K562 (cell line): ENCODE measurements around the gene ABHD17B.

ENCODE experiments used
- CBFB ChIP-seq: sonication (generic); formaldehyde crosslinking; IDR thresholded peaks from 2 replicates; pipeline ENCODE4 v1.4.0; 2020; ENCODE audit warnings: mild to moderate bottlenecking, missing genetic modification reagents
- CEBPG ChIP-seq, 3 experiments: fragments of 200-800 bp in 1 of 3; sonication (Bioruptor generic) in 1 of 3; sonication (generic) in 1 of 3; formaldehyde crosslinking in 1 of 3; IDR thresholded peaks in 2 of 3; conservative IDR thresholded peaks in 1 of 3; 2 replicates each; pipeline versions ENCODE4 v1.6.1 to v1.8.0; 2016 to 2022; ENCODE audit warnings: missing compliant biosample characterization in 2 of 3, missing genetic modification characterization in 2 of 3, mild to moderate bottlenecking in 1 of 3, missing genetic modification reagents in 1 of 3
- EGR1 ChIP-seq: fragments of 450-650 bp; conservative IDR thresholded peaks from 2 replicates; pipeline ENCODE4 v1.6.1; 2017; ENCODE audit warnings: mild to moderate bottlenecking
- HNRNPUL1 ChIP-seq: fragments of 200-400 bp; formaldehyde crosslinking; IDR thresholded peaks from 2 replicates; pipeline ENCODE4 v1.6.1; 2017; ENCODE audit warnings: low read length
- POLR2A ChIP-seq: fragments of 450-650 bp; conservative IDR thresholded peaks from 2 replicates; pipeline ENCODE4 v1.6.1; 2016
- SMC3 ChIP-seq: conservative IDR thresholded peaks from 2 replicates; pipeline ENCODE4 v1.6.1; 2011; ENCODE audit warnings: low read depth, low read length, improper control_type of control experiment; ENCODE audit not compliant: insufficient read depth
- ZNF143 ChIP-seq: sonication (generic); formaldehyde crosslinking; IDR thresholded peaks from 2 replicates; pipeline ENCODE4 v1.9.0; 2022; ENCODE audit warnings: mild to moderate bottlenecking, missing genetic modification reagents
- ZNF274 ChIP-seq: IDR thresholded peaks from 2 replicates; pipeline ENCODE4 v1.6.1; 2011; ENCODE audit warnings: low read depth, mild to moderate bottlenecking, low read length, moderate library complexity, borderline replicate concordance
- TF ChIP-seq, protein P1 (sequence below), 3 experiments: IDR thresholded peaks in 2 of 3; conservative IDR thresholded peaks in 1 of 3; 2 replicates each; pipeline ENCODE4 v1.5.1; 2011 to 2012; ENCODE audit warnings: low read length in 3 of 3, mild to moderate bottlenecking in 3 of 3, control low read depth in 2 of 3, improper control_type of control experiment in 1 of 3, inconsistent platforms in 1 of 3, low read depth in 1 of 3, mixed read lengths in 1 of 3, moderate library complexity in 1 of 3; ENCODE audit not compliant: insufficient read depth in 2 of 3

DNA sequence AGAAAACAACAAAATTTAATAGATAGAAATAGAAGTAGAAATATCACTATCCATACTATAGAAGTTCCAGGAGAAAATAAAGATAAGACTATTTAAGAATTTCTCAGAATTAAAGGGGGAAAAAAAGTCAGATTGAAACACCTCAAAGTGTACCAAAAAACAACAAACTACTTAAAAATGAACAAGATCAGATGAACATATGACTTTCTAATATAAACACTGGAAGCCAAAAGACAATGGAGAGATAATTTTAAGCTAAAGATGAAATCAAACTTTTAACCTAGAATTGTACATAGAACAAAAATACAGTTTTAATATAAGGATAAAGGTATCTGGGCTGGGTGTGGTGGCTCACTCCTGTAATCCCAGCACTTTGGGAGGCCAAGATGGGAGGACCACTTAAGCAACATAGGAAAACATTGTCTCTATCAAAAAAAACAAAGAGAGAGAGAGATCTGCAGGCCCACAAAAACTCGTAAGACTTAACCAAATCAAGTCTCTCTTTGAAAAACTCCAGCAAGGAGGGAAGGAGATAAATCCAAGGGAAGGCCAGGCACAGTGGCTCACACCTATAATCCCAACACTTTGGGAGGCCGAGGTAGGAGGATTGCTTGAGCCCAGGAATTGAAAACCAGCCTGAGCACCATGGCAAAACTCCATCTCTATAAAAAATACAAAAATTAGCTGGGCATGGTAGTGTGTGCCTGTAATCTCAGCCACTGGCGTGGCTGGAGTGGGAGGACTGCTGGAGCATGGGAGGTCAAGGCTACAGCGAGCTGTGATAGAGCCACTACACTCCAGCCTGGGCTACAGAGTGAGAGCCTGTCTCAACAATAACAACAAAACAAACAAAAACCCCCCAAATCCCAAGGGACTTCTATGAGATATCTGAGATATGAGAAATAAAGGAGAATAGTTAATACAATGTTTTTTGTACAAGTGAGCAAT lies 32.4 kb downstream of the ABHD17B start:
- TF ChIP-seq EGR1 = no peak
- no peak for TF ChIP-seq ZNF143 (CRISPR knock-in tag)
- no peak for TF ChIP-seq POLR2A
- TF ChIP-seq, protein P1, sequence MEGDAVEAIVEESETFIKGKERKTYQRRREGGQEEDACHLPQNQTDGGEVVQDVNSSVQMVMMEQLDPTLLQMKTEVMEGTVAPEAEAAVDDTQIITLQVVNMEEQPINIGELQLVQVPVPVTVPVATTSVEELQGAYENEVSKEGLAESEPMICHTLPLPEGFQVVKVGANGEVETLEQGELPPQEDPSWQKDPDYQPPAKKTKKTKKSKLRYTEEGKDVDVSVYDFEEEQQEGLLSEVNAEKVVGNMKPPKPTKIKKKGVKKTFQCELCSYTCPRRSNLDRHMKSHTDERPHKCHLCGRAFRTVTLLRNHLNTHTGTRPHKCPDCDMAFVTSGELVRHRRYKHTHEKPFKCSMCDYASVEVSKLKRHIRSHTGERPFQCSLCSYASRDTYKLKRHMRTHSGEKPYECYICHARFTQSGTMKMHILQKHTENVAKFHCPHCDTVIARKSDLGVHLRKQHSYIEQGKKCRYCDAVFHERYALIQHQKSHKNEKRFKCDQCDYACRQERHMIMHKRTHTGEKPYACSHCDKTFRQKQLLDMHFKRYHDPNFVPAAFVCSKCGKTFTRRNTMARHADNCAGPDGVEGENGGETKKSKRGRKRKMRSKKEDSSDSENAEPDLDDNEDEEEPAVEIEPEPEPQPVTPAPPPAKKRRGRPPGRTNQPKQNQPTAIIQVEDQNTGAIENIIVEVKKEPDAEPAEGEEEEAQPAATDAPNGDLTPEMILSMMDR (IDR thresholded peaks at IDR 0.05 in 2 of 3, conservative IDR thresholded peaks at IDR 0.05 in 1 of 3; ENCODE audit: insufficient read depth in 2 of 3, low read depth in 1 of 3, low read length in 3 of 3) = no peak
- TF ChIP-seq CBFB (CRISPR knock-in tag) = no peak
- no peak for TF ChIP-seq HNRNPUL1
- no peak for TF ChIP-seq ZNF274
- TF ChIP-seq CEBPG (CRISPR knock-in tag; IDR thresholded peaks at IDR 0.05) = no peak
- no peak for TF ChIP-seq CEBPG (tag; conservative IDR thresholded peaks at IDR 0.05 in 1 of 2, IDR thresholded peaks at IDR 0.05 in 1 of 2)
- no peak for TF ChIP-seq SMC3
